Skeletal muscle tissue (tissue), 4 donors: Measurements from ENCODE around the gene ABCC5. TPM values are rescaled to one million over a fixed set of nuclear protein-coding genes. Genes with fewer than 3 reads are reported as not detected.

ENCODE experiments used
- H3K27ac ChIP-seq: one replicate; pipeline ENCODE4 v1.7.0; 2013; ENCODE audit warnings: mild to moderate bottlenecking, low read depth, low read length, inconsistent platforms
- H3K27me3 ChIP-seq, 3 donors: one replicate each; pipeline ENCODE4 v1.7.0; 2013; ENCODE audit warnings: low read length in 3 of 3; ENCODE audit not compliant: control insufficient read depth in 3 of 3, insufficient read depth in 3 of 3
- H3K36me3 ChIP-seq, 3 donors: one replicate each; pipeline ENCODE4 v1.7.0; 2013; ENCODE audit warnings: low read length in 3 of 3; ENCODE audit not compliant: control insufficient read depth in 3 of 3, insufficient read depth in 3 of 3
- H3K4me1 ChIP-seq, 3 donors: one replicate each; pipeline ENCODE4 v1.7.0; 2013; ENCODE audit warnings: low read length in 3 of 3, mild to moderate bottlenecking in 3 of 3; ENCODE audit not compliant: control insufficient read depth in 3 of 3, insufficient read depth in 3 of 3
- H3K4me3 ChIP-seq, 3 donors: one replicate each; pipeline ENCODE4 v1.7.0; 2013; ENCODE audit warnings: low read length in 3 of 3
- H3K9ac ChIP-seq, 3 donors: one replicate each; pipeline ENCODE4 v1.7.0; 2013; ENCODE audit warnings: low read length in 3 of 3, mild to moderate bottlenecking in 3 of 3, moderate library complexity in 2 of 3, low read depth in 1 of 3
- H3K9me3 ChIP-seq, 3 donors: one replicate each; pipeline ENCODE4 v1.7.0; 2013; ENCODE audit warnings: low read length in 3 of 3; ENCODE audit not compliant: control insufficient read depth in 3 of 3
- total RNA-seq: library from RNA; depleted of rRNA; stranded (reverse); fragments of >200 nt; gene quantifications from one replicate; pipeline ENCODE4 v1.2.3, GENCODE V29; 2014
- donor health status: Osteomylitis.

Gene ABCC5
- total RNA-seq, 1 donor from 2014 or later, result 17.7 TPM

GRCh38 chr3:184004476-184004875 is 13.2 kb downstream of the ABCC5 start:
- Histone ChIP-seq H3K4me3 (no peak overlapping the region), H3K27ac (peak overlapping the region; percentile 46), H3K4me1 (peaks cover 27 to 59% (median 56%) of the 10 kb centered on the region in 3 donors), H3K36me3 (peaks cover 0 to 6% (median 5%) of the 10 kb centered on the region in 3 donors), H3K9ac (peak overlapping the region in 2 of 3 donors; percentile 17 to 42), H3K27me3 (no peaks in the 10 kb centered on the region), H3K9me3 (no peaks in the 10 kb centered on the region)

- Histone ChIP-seq H3K9ac (peak overlapping the region in 1 of 3 donors; percentile 54), H3K27me3 (no peaks in the 10 kb centered on the region), H3K36me3 (peaks cover 0 to 2% (median under 1%) of the 10 kb centered on the region in 3 donors), H3K4me1 (peaks cover 27 to 59% (median 56%) of the 10 kb centered on the region in 3 donors), H3K27ac (peak overlapping the region; percentile 46), H3K4me3 (no peak overlapping the region), H3K9me3 (no peaks in the 10 kb centered on the region)
Measured at GRCh38 chr3:184003187-184003967, 14.3 kb downstream of the ABCC5 start.

- no peaks in the 10 kb centered on the region for H3K27me3 ChIP-seq
- peak overlapping the region; percentile 32 to 54 (median 54) for H3K9ac ChIP-seq
- H3K4me1 ChIP-seq, result peaks cover 27 to 56% (median 52%) of the 10 kb centered on the region in 3 donors
- no peaks in the 10 kb centered on the region for H3K36me3 ChIP-seq
- H3K27ac ChIP-seq, result peak overlapping the region; percentile 48
- H3K4me3 ChIP-seq, result peak overlapping the region in 1 of 3 donors; percentile 1
- H3K9me3 ChIP-seq, result no peaks in the 10 kb centered on the region
Measured at GRCh38 chr3:184002469-184002868, 15.2 kb downstream of the ABCC5 start.

- Histone ChIP-seq H3K27ac (peak overlapping the region; percentile 48), H3K27me3 (no peaks in the 10 kb centered on the region), H3K36me3 (no peaks in the 10 kb centered on the region), H3K9me3 (no peaks in the 10 kb centered on the region), H3K9ac (peak overlapping the region in 1 of 3 donors; percentile 28), H3K4me1 (peaks cover 27 to 53% (median 50%) of the 10 kb centered on the region in 3 donors), H3K4me3 (no peak overlapping the region)
Measured at GRCh38 chr3:184001761-184002160, 15.9 kb downstream of the ABCC5 start.

GRCh38 chr3:183991403-183991802 is 26.3 kb downstream of the ABCC5 start:
- H3K36me3 ChIP-seq, result peaks cover 14 to 22% (median 22%) of the 10 kb centered on the region in 3 donors

GRCh38 chr3:183988216-183988790 is 29.4 kb downstream of the ABCC5 start:
- Histone ChIP-seq H3K9me3 (no peaks in the 10 kb centered on the region), H3K4me1 (peaks cover 11 to 42% (median 29%) of the 10 kb centered on the region in 3 donors), H3K27ac (peak overlapping the region; percentile 45), H3K4me3 (no peak overlapping the region), H3K36me3 (peaks cover 21 to 39% (median 35%) of the 10 kb centered on the region in 3 donors), H3K9ac (peak overlapping the region in 1 of 3 donors; percentile 57), H3K27me3 (no peaks in the 10 kb centered on the region)

More at GRCh38 chr3:183991403-183991802, 26.3 kb downstream of the ABCC5 start:
- Histone ChIP-seq H3K27ac (no peak overlapping the region), H3K4me3 (no peak overlapping the region), H3K9me3 (no peaks in the 10 kb centered on the region), H3K9ac (no peak overlapping the region), H3K4me1 (peaks cover 8 to 19% (median 17%) of the 10 kb centered on the region in 3 donors), H3K27me3 (no peaks in the 10 kb centered on the region)

GRCh38 chr3:183987000-183987600 is 30.6 kb downstream of the ABCC5 start:
- Histone ChIP-seq H3K27ac (no peak overlapping the region), H3K9ac (no peak overlapping the region), H3K27me3 (no peaks in the 10 kb centered on the region), H3K4me3 (no peak overlapping the region), H3K9me3 (no peaks in the 10 kb centered on the region), H3K4me1 (peaks cover 11 to 50% (median 39%) of the 10 kb centered on the region in 3 donors), H3K36me3 (peaks cover 30 to 50% (median 41%) of the 10 kb centered on the region in 3 donors)

GRCh38 chr3:183984749-183985729 is 32.6 kb downstream of the ABCC5 start:
- Histone ChIP-seq H3K36me3 (peaks cover 31 to 55% (median 41%) of the 10 kb centered on the region in 3 donors), H3K4me3 (no peak overlapping the region), H3K9me3 (no peaks in the 10 kb centered on the region), H3K4me1 (peaks cover 14 to 61% (median 56%) of the 10 kb centered on the region in 3 donors), H3K27ac (no peak overlapping the region), H3K27me3 (no peaks in the 10 kb centered on the region), H3K9ac (peak overlapping the region in 1 of 3 donors; percentile 19)

GRCh38 chr3:183984127-183984740 is 33.5 kb downstream of the ABCC5 start:
- H3K9me3 ChIP-seq, result no peaks in the 10 kb centered on the region
- H3K4me1 ChIP-seq, result peaks cover 17 to 66% (median 59%) of the 10 kb centered on the region in 3 donors
- H3K36me3 ChIP-seq, result peaks cover 31 to 57% (median 41%) of the 10 kb centered on the region in 3 donors
- no peak overlapping the region for H3K4me3 ChIP-seq
- H3K27ac ChIP-seq, result no peak overlapping the region
- H3K9ac ChIP-seq, result peak overlapping the region in 1 of 3 donors; percentile 40
- no peaks in the 10 kb centered on the region for H3K27me3 ChIP-seq
